Measurements from ENCODE around the gene KCNMB2.

Gene KCNMB2

GRCh38 chr3:178583963-178584575 is 47.8 kb downstream of the KCNMB2 start:
- no peak for DNase-seq

- no peak for DNase-seq
Measured at GRCh38 chr3:178584722-178585380, 48.6 kb downstream of the KCNMB2 start.

DNA sequence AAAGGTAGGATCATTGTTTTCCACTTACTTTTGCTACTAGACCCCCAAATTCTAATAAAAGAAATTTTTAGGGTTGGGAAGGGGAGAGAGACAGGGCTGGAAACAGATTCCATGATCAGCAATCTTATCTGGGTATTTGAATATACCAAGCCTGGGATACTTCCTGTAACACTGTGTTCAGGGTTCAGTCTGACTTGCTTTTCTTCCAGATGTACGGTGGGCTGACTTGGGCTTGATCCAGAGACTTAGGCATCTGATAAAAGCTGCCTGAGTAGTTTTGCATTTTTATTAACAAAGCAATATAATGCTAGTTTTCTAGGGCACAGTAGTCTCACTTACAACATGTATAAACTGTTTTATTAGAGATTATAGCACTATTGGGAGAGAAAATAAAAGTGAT is 49.2 kb downstream of the KCNMB2 start:
- no peak for DNase-seq

GRCh38 chr3:178586076-178586475 is 49.8 kb downstream of the KCNMB2 start:
- no peak for DNase-seq

DNA sequence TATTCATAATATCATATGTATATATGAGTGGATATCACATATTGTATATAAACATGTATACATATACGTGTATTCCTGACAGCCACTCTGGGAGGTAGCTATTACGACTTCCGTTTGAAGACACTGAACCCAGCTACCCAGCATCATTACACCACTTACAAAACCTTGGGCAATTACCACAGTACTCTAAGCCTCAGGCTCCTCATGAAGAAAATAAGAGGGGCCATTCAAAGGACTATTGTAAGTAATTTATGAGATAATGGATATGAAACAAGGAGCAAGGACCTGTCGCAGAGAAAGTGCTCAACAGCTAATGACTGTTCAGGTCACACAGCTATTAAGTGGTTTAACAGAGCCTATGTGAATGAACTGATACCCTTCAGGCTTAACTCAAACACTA is 52.4 kb downstream of the KCNMB2 start:
- DNase-seq: no peak

- no peak for DNase-seq
Measured at GRCh38 chr3:178593786-178594185, 57.5 kb downstream of the KCNMB2 start.

DNA sequence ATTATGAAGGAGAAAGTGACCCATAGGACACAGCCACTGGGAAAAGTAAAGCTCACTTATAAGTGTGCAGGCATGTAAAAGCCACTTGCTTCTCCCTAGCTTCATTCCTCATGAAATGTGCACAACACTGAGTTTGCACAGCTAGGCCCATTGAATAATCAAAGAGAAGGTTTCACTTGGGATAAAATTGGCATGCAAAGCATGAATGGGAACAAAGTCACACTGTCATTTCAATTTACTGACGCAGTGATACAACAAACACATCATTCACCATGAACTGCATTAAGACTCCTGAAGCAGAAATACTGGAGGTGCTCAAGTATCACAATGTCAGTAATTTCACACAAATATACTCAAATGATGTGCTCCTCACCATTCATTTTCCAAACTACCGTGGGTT is 61.1 kb downstream of the KCNMB2 start:
- no peak for DNase-seq

- DNase-seq: no peak
Measured at GRCh38 chr3:178602856-178603255, 66.6 kb downstream of the KCNMB2 start.

- DNase-seq: no peak
Measured at GRCh38 chr3:178603735-178604134, 67.5 kb downstream of the KCNMB2 start.

GRCh38 chr3:178618197-178618596 is 82.0 kb downstream of the KCNMB2 start:
- DNase-seq: no peak

GRCh38 chr3:178618896-178619295 is 82.7 kb downstream of the KCNMB2 start:
- no peak for DNase-seq

GRCh38 chr3:178623666-178624255 is 87.5 kb downstream of the KCNMB2 start:
- DNase-seq: no peak

DNA sequence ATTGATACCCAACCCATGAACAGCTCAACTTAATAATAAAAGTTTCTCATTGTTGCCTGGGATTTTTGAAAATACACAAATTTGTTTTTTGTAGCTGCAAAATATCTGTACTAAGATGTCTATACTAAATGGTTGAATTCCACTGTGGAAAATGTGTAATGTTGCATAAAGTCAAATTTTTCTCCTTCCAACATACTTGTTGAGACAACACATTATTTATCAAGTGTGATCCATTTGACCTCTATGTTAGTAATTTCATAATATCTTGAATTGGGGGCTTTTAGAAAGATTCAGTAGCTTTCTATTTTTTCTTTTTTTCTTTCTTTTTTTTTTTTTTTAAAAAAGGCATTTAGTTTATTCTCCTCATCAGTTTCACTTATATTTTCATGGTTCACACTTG is 88.0 kb downstream of the KCNMB2 start:
- no peak for DNase-seq

DNA sequence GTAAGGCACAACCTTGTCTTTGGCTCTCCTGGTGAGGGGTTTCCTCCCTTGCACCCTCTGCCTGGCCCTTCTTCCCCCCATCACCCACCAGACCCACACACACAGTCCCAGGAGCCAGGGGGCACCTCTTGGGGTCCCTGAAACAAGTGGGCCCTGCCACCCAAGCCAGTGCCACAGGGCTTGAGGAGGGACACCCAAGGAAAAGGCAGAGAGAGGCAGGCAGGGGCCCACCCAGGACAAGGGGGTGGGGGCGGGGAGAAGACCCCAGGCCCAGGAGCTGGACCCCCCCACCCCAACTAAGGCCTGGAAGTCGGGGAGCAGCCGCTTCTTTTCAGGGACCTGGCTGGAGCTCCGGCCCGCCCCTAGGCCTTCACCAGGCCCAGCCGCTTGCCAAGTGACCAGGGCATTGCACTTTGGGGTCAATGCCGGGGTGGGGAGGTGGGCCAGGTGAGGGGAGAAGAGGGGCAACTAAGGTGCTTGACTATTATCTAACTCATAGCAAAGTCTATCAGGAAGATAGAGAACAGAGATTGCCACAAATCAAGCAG is 88.9 kb downstream of the KCNMB2 start:
- DNase-seq: no peak

DNA sequence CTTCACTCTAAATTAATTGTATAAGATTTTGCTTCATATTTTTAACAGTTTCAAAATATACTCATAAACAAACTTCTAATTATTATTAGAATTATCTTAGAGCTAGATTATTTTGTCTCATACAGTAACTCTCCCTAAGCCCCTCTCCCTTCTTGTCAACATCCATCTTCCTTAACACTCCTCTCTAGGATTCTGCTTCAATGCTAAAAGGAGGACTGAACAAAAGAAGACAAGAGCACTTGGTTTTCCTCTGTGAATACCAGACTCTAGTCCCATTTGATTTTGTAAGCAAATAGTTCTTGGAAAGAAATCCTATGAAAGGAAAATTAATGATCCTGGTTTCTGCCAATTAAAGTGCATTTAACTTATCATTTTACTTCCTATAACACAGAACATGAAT is 91.8 kb downstream of the KCNMB2 start:
- no peak for DNase-seq

DNA sequence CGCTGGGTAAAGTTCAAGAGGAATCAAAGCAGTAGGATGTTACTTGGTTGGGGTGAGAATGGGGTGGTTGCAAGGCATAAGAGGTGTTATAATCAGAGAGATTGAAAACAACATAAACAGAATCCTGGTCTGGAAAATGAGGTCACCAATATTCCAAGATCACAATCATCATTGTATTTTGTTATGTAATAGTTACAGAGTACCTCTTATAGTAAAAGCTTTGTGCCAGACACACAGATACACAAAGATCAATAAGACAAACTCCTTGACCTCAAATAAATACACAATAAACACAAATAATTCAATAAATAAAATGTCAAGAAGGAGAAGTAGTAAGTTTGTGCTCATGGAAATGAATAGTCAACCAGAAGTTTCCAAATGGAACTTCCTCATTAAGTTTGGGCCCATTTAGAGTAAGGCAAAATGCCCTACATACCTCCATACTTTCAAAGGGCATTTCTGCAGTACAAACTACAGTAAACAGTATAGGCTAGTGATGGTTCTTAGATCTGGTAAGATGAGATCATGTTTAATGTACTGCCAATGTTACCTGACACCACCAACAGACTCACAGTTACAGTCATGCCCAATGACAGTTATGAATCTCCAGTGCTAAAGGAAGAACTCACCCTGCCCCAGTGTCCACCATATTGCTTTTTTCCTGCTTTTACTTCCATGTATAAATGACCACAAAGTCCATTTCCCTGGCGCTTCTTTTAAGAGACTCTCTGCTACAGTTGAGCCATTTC is 93.4 kb downstream of the KCNMB2 start:
- DNase-seq: no peak

DNA sequence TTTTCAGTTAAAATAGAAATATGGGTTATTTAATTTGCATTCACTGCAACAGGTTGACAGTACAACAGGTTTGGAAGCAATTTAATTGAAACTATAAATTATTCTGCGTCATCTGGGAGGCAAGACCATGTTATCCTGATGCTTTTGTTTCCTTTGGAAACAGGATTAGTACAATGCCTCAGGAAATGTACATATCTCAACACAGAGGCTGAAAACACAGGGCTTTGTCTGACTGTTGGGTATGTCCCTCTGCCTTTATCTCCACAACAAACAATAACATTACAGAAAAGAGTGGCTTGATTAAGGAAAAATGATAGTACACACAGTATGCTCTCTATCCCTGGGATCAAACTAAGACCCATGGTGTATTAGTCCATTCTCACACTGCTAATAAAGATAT is 95.7 kb downstream of the KCNMB2 start:
- no peak for DNase-seq

DNA sequence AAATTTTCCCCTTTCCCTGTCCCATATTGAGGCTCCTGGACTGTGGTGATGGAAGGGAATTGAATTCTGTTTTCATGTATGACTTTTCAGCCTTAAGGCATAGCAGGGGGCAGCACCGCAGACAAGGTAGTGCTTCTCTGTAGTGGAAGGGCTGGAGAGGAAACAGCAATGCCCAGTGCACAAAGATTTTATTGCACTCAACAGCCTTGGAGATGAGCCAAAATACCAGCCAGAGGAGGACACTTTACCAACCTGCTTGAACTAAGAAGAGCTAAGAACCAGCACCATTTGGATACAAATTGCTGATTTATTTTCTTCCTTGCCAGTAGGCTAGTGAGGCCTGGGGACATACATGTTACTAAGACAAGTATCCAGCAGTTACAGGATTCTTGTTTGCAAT is 98.7 kb downstream of the KCNMB2 start:
- no peak for DNase-seq

GRCh38 chr3:178637802-178638201 is 101.6 kb downstream of the KCNMB2 start:
- no peak for DNase-seq

- DNase-seq: no peak
Measured at GRCh38 chr3:178645503-178645902, 109.3 kb downstream of the KCNMB2 start.

DNA sequence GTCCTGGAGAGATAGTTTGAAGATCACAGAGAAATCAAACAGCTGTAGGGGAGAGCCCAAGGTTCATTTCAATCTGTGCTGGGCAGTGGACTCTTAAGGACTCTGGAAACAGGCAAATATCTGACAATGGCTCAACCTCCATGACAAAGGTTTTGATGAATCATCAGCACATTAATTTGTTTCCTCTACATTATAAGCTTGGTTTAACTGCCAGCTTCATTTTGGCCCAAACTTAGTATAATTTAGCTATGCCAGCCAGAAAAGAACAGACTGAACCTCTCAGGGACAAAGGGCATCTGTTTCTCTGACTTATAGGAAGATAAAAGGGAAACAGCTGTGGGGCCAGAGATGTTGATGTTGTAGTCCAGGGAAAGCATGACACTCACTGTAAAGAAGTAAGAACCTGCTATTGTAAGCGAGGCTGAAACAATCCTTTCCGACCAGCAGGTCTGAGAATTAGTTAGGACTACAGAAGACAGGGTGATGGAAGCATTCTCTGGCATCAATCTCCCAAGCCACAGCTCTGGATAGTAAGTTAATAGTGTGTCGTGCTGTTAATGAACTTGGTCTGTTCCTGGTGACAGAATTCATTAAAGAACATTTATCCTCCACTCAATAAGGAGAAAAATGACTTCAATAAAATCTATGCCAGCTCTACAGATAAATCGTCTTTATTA is 110.1 kb downstream of the KCNMB2 start:
- no peak for DNase-seq

GRCh38 chr3:178655488-178655887 is 119.3 kb downstream of the KCNMB2 start:
- DNase-seq: no peak

DNA sequence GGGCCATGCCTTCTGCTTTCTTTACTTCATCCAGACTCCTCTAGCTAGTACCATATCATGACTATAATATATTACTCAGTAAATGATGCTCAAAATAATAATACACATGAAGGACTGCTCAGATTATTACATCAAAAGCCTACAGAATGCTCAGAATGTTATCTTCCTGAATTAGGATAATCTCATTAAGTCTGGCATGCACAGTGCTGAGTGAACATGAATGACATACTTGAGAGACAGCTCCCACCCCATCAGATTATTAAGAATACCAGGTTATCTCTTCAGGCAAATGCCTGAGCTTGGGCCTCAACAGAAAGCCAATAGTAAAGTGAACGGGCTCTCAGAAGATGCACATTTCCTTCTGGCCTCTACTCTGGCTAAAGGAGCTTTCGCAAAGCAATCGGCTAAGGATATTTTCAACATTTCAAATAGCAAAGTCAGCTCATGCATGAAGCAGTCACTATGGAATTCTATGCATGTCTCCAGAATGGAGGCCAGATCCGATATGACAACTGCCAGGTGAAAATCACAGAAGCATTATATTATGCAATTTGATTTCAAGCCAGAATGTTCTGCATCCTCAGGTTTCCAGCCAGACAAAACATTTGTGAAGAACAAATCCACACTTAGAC is 122.6 kb downstream of the KCNMB2 start:
- DNase-seq: no peak

Data from activated naive CD4-positive, alpha-beta T cell treated with Interleukin-2 at 50 U/mL for 16 hours (primary cell).